Upper lobe of left lung (tissue), 6 donors: ENCODE measurements around the gene ENAH. TPM values are rescaled to one million over a fixed set of nuclear protein-coding genes. Genes with fewer than 3 reads are reported as not detected.
"Not testable (repeated sequence)": the region's sequence is repeated elsewhere in the genome, so short reads cannot be mapped to it uniquely, and the experiment has no call there.

Experiments used
- ATAC-seq, 2 donors: fragments of 200-7000 bp; cut with Tn5 transposase; one replicate each; pipeline ENCODE4 v1.9.1; 2022; ENCODE audit warnings: mild to moderate bottlenecking in 2 of 2, moderate library complexity in 2 of 2; ENCODE audit not compliant: low FRiP score in 2 of 2
- DNase-seq, 2 donors: peaks; one replicate each; pipeline ENCODE4 v3.0.0-alpha.2; 2019 to 2020
- H3K27ac ChIP-seq, 4 donors: fragments of 200-600 bp; sonication (generic); one replicate each; pipeline ENCODE4 v1.5.1; 2016 to 2019
- H3K27me3 ChIP-seq, 4 donors: fragments of 200-600 bp; sonication (generic); one replicate each; pipeline ENCODE4 v1.5.1; 2017 to 2019
- H3K36me3 ChIP-seq, 4 donors: fragments of 200-600 bp; sonication (generic); one replicate each; pipeline ENCODE4 v1.5.1; 2016 to 2019
- H3K4me1 ChIP-seq, 4 donors: fragments of 200-600 bp; sonication (generic); one replicate each; pipeline ENCODE4 v1.5.1; 2018 to 2019
- H3K4me3 ChIP-seq, 4 donors: fragments of 200-600 bp; sonication (generic); one replicate each; pipeline ENCODE4 v1.5.1; 2017 to 2019; ENCODE audit warnings: mild to moderate bottlenecking in 2 of 4, moderate library complexity in 1 of 4
- H3K9me3 ChIP-seq, 4 donors: fragments of 200-600 bp; sonication (generic); one replicate each; pipeline ENCODE4 v1.5.1; 2018 to 2019
- CTCF ChIP-seq, 6 experiments: fragments of 450-650 bp in 4 of 6; fragments of 200-600 bp in 2 of 6; sonication (generic) in 2 of 6; IDR thresholded peaks; one replicate each; pipeline ENCODE4 v1.5.1; 2016 to 2019; ENCODE audit warnings: antibody characterized with exemption in 6 of 6
- EP300 ChIP-seq, 4 donors: sonication (generic); formaldehyde crosslinking; IDR thresholded peaks; one replicate each; pipeline ENCODE4 v1.5.1; 2017; ENCODE audit warnings: antibody characterized with exemption in 4 of 4, control low read depth in 2 of 4
- POLR2A ChIP-seq, 4 donors: fragments of 450-650 bp; IDR thresholded peaks; one replicate each; pipeline ENCODE4 v1.5.1; 2016 to 2017; ENCODE audit warnings: antibody characterized with exemption in 4 of 4, mild to moderate bottlenecking in 2 of 4
- POLR2AphosphoS5 ChIP-seq, 2 donors: sonication (generic); formaldehyde crosslinking; IDR thresholded peaks; one replicate each; pipeline ENCODE4 v1.5.1; 2017; ENCODE audit warnings: antibody characterized with exemption in 2 of 2
- WGBS, 2 donors: methylation state at CpG; one replicate each; pipeline ENCODE4 v1.1.5; 2017 to 2018; 5-methylcytosine and 5-hydroxymethylcytosine counted together
- total RNA-seq, 6 donors: library from RNA; depleted of rRNA in 4 of 6; stranded (reverse); fragments of >200 nt in 4 of 6; gene quantifications; one replicate each; pipeline versions ENCODE4 v1.1.0 to v1.2.1, GENCODE V29; 2016 to 2021
- donor health status: DM: no; HTN: no; CAD: no; lungs with moderate emphysema.
- donor health status: DM: no; HTN: yes; CAD: no; lungs with severe emphysema.

The ENAH gene
- total RNA-seq, 6 donors from 2014 or later, result 10.5 to 70.3 (median 33.8) TPM

- DNase-seq (no peak), ATAC-seq (no peak)
- no peak overlapping the region for H3K4me3 ChIP-seq
- 64 to 75% methylated on average over 4 of the region's 4 CpGs for WGBS, 2 donors
- peak overlapping the region in 3 of 4 donors; percentile 13 to 28 (median 24) for H3K27ac ChIP-seq
- no peaks in the 10 kb centered on the region for H3K9me3 ChIP-seq
- no peaks in the 10 kb centered on the region for H3K27me3 ChIP-seq
- H3K4me1 ChIP-seq, result peaks cover 24 to 34% (median 26%) of the 10 kb centered on the region in 4 donors
- TF ChIP-seq EP300 (IDR thresholded peaks at IDR 0.05), result no peak
- TF ChIP-seq CTCF (IDR thresholded peaks at IDR 0.05), result no peak
- no peak for TF ChIP-seq POLR2AphosphoS5 (IDR thresholded peaks at IDR 0.05)
- no peak for TF ChIP-seq POLR2A (IDR thresholded peaks at IDR 0.05)
- H3K36me3 ChIP-seq, result no peaks in the 10 kb centered on the region
These were observed 44.5 kb upstream of the ENAH start for GRCh38 chr1:225697428-225697827.

GRCh38 chr1:225695578-225696337, 42.8 kb upstream of the ENAH start:
- H3K36me3 ChIP-seq, result no peaks in the 10 kb centered on the region
- no peaks in the 10 kb centered on the region for H3K27me3 ChIP-seq
- peak overlapping the region in 3 of 4 donors; percentile 22 to 38 (median 36) for H3K27ac ChIP-seq
- H3K9me3 ChIP-seq, result no peaks in the 10 kb centered on the region
- DNase-seq (no peak), ATAC-seq (no peak)
- 57 to 70% methylated on average over 6 of the region's 6 CpGs for WGBS, 2 donors
- TF ChIP-seq POLR2A (IDR thresholded peaks at IDR 0.05) (no peak), EP300 (IDR thresholded peaks at IDR 0.05) (no peak), CTCF (IDR thresholded peaks at IDR 0.05) (no peak), POLR2AphosphoS5 (IDR thresholded peaks at IDR 0.05) (no peak)
- H3K4me3 ChIP-seq, result no peak overlapping the region
- peaks cover 30 to 38% (median 33%) of the 10 kb centered on the region in 4 donors for H3K4me1 ChIP-seq

- peak; percentile 72 to 91 for ATAC-seq
These were observed 41.3 kb upstream of the ENAH start for GRCh38 chr1:225694151-225694603.

GRCh38 chr1:225693697-225694096, 40.8 kb upstream of the ENAH start:
- not testable (repeated sequence) for H3K36me3 ChIP-seq, H3K27me3 ChIP-seq, H3K9me3 ChIP-seq, ATAC-seq, DNase-seq, H3K4me3 ChIP-seq
- peaks cover 24 to 29% (median 24%) of the 10 kb centered on the region in 4 donors for H3K4me1 ChIP-seq
- 83 to 95% methylated on average over 6 of the region's 6 CpGs for WGBS, 2 donors
- peak overlapping the region in 2 of 4 donors; percentile 38 to 60 for H3K27ac ChIP-seq

More at GRCh38 chr1:225694151-225694603, 41.3 kb upstream of the ENAH start:
- H3K9me3 ChIP-seq, result no peaks in the 10 kb centered on the region
- H3K27me3 ChIP-seq, result no peaks in the 10 kb centered on the region
- 25 to 32% methylated on average over 2 of the region's 2 CpGs for WGBS, 2 donors
- peak overlapping the region; percentile 34 to 60 (median 37) for H3K27ac ChIP-seq
- H3K36me3 ChIP-seq, result no peaks in the 10 kb centered on the region
- peaks cover 24 to 30% (median 25%) of the 10 kb centered on the region in 4 donors for H3K4me1 ChIP-seq
- H3K4me3 ChIP-seq, result no peak overlapping the region
- TF ChIP-seq POLR2A (IDR thresholded peaks at IDR 0.05) (no peak), CTCF (IDR thresholded peaks at IDR 0.05) (no peak), EP300 (IDR thresholded peaks at IDR 0.05) (peak in 2 of 4 donors; percentile 71 to 73), POLR2AphosphoS5 (IDR thresholded peaks at IDR 0.05) (peak in 1 of 2 donors; percentile 58)
- peak in 1 of 2 donors; percentile 33 for DNase-seq

GRCh38 chr1:225693085-225693696, 40.3 kb upstream of the ENAH start:
- H3K4me1 ChIP-seq, result peaks cover 24 to 29% (median 24%) of the 10 kb centered on the region in 4 donors
- ATAC-seq (no peak), DNase-seq (no peak)
- peak overlapping the region in 1 of 4 donors; percentile 60 for H3K27ac ChIP-seq
- no peaks in the 10 kb centered on the region for H3K9me3 ChIP-seq
- WGBS, 2 donors, result 73 to 88% methylated on average over 5 to 6 of the region's 6 CpGs
- no peaks in the 10 kb centered on the region for H3K36me3 ChIP-seq
- TF ChIP-seq POLR2A (IDR thresholded peaks at IDR 0.05), result no peak
- H3K27me3 ChIP-seq, result no peaks in the 10 kb centered on the region
- H3K4me3 ChIP-seq, result no peak overlapping the region
